ENCODE data around the gene FAIM2. TPM values are rescaled to one million over a fixed set of nuclear protein-coding genes. Genes with fewer than 3 reads are reported as not detected.

The FAIM2 gene
- total RNA-seq, 1 experiment from 2014 or later: 0.09 TPM

DNA sequence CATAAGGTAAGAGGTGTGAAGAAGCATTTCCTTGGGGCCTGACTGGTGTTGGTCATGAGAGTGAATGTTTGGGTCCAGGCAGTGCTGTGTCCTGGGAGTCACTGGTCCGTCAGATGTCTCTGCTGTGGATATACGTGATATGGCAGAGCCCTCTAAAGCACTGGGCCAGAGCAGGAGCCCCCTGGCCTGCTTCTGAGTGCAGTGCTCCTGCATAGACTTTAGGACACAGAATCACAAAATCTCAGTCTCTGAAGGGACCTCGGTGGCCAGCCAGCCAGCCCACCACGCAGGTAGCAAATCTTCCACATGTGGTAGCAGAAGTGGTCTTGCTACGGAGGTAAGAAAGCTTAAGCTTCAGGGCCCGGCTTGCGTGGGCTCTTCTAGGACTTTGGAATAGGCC, 28.3 kb upstream of the FAIM2 start:
- no peaks in the 10 kb centered on the region for H3K27me3 ChIP-seq (replicated peaks; ENCODE audit: control insufficient read depth, insufficient read depth, low read length)
- no peaks in the 10 kb centered on the region for H3K36me3 ChIP-seq (ENCODE audit: control insufficient read depth, insufficient read depth, low read length)
- no TSS peak for BruUV-seq (replicated peaks)
- no peaks in the 10 kb centered on the region for H3K4me1 ChIP-seq
- Mint-ChIP-seq H3K27ac (ENCODE audit: unreplicated experiment) (no peak overlapping the region), H3K4me3 (ENCODE audit: unreplicated experiment) (no peak overlapping the region), H3K27me3 (ENCODE audit: insufficient read depth, unreplicated experiment) (no peaks in the 10 kb centered on the region), H3K36me3 (ENCODE audit: insufficient read depth, unreplicated experiment) (no peaks in the 10 kb centered on the region), H3K4me1 (ENCODE audit: low read depth, unreplicated experiment) (no peaks in the 10 kb centered on the region), H3K9me3 (ENCODE audit: unreplicated experiment) (no peaks in the 10 kb centered on the region)
- H3K9me3 ChIP-seq: no peaks in the 10 kb centered on the region
- TF ChIP-seq, protein P1, sequence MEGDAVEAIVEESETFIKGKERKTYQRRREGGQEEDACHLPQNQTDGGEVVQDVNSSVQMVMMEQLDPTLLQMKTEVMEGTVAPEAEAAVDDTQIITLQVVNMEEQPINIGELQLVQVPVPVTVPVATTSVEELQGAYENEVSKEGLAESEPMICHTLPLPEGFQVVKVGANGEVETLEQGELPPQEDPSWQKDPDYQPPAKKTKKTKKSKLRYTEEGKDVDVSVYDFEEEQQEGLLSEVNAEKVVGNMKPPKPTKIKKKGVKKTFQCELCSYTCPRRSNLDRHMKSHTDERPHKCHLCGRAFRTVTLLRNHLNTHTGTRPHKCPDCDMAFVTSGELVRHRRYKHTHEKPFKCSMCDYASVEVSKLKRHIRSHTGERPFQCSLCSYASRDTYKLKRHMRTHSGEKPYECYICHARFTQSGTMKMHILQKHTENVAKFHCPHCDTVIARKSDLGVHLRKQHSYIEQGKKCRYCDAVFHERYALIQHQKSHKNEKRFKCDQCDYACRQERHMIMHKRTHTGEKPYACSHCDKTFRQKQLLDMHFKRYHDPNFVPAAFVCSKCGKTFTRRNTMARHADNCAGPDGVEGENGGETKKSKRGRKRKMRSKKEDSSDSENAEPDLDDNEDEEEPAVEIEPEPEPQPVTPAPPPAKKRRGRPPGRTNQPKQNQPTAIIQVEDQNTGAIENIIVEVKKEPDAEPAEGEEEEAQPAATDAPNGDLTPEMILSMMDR (IDR thresholded peaks at IDR 0.05; ENCODE audit: insufficient read depth in 1 of 2, low read depth in 1 of 2, low read length in 1 of 2, severe bottlenecking in 1 of 2, unreplicated experiment in 1 of 2): no peak
- no peak overlapping the region for H3K4me3 ChIP-seq (ENCODE audit: low read depth, low read length)
- intact Hi-C loops (cut with micrococcal nuclease; ENCODE audit: unreplicated experiment): no loop called here
- ChIA-PET POLR2A (no interaction called here), CTCF (interaction anchor here (0.6 to 1.0 kb wide), 2 partner anchors 8 to 35 kb away, joined by 3 to 6 read pairs; no protein-coding TSS in a partner anchor)
- no peak for DNase-seq

DNA sequence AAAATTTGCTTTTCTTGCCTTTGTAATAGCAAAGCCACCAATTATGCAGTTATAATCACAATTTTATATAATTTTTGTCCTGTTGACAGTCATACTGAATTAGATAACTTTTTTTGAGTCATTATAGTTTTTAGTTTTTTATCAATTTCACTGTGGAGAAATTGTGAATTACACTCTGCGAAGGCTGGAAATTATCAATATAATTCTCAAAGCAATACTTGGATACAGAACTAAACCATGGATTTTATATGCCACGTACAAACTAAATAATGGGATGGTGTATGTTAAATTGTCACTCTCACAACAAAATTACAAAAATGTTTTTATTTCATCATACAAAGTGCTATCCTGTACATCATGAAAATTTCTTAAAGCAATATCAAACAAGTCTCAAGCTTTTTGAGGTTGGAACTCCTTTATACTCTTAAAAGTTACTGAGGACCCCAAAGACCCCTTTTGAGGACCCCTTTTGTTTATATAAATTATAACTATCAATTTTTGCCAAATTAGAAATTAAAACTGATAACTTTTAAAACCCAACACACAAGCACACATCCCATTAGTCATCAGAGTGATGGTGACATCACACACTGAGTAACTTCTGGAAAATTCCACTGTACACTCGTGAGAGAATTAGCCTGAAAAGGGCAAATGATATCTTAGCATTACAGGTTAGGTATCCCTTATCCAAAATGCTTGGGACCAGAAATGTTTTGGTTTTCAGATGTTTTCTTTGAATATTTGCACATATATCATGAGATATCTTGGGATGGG, 27.0 kb upstream of the FAIM2 start:
- intact Hi-C loops (cut with micrococcal nuclease; ENCODE audit: unreplicated experiment): no loop called here
- no peaks in the 10 kb centered on the region for H3K36me3 ChIP-seq (ENCODE audit: control insufficient read depth, insufficient read depth, low read length)
- Mint-ChIP-seq H3K36me3 (ENCODE audit: insufficient read depth, unreplicated experiment) (no peaks in the 10 kb centered on the region), H3K27me3 (ENCODE audit: insufficient read depth, unreplicated experiment) (no peaks in the 10 kb centered on the region), H3K9me3 (ENCODE audit: unreplicated experiment) (no peaks in the 10 kb centered on the region), H3K4me1 (ENCODE audit: low read depth, unreplicated experiment) (no peaks in the 10 kb centered on the region), H3K27ac (ENCODE audit: unreplicated experiment) (no peak overlapping the region), H3K4me3 (ENCODE audit: unreplicated experiment) (no peak overlapping the region)
- H3K27me3 ChIP-seq (replicated peaks; ENCODE audit: control insufficient read depth, insufficient read depth, low read length): no peaks in the 10 kb centered on the region
- TF ChIP-seq, protein P1 (IDR thresholded peaks at IDR 0.05; ENCODE audit: insufficient read depth in 1 of 2, low read depth in 1 of 2, low read length in 1 of 2, severe bottlenecking in 1 of 2, unreplicated experiment in 1 of 2): no peak
- H3K9me3 ChIP-seq: no peaks in the 10 kb centered on the region
- CTCF ChIA-PET: no interaction called here
- no peak for DNase-seq
- POLR2A ChIA-PET: no interaction called here
- H3K4me3 ChIP-seq (ENCODE audit: low read depth, low read length): no peak overlapping the region
- BruUV-seq (replicated peaks): no TSS peak
- H3K4me1 ChIP-seq: no peaks in the 10 kb centered on the region

DNA sequence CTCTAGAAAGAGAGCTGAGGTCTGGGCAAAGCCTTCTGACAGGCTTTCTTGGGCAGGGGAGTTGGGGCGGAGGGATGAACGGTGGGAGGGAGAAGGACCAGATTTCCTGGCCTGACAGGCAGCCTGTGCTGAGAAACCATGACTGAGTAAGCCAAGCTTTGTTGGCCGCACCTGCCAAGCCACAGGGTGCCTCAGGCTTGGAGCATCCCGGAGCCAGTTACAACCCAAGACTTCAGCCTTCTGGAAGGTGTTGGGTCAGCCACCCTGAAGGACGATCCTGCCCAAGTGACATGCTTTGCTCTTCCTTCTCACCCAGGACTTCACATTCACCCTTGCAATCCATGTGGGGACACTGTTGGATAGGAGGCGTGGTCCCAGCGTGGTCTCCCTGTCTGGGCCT, 25.9 kb upstream of the FAIM2 start:
- POLR2A ChIA-PET: no interaction called here
- Histone ChIP-seq H3K27me3 (replicated peaks; ENCODE audit: control insufficient read depth, insufficient read depth, low read length) (no peaks in the 10 kb centered on the region), H3K4me1 (no peaks in the 10 kb centered on the region), H3K9me3 (no peaks in the 10 kb centered on the region), H3K4me3 (ENCODE audit: low read depth, low read length) (no peak overlapping the region), H3K36me3 (ENCODE audit: control insufficient read depth, insufficient read depth, low read length) (no peaks in the 10 kb centered on the region)
- no TSS peak for BruUV-seq (replicated peaks)
- Mint-ChIP-seq H3K36me3 (ENCODE audit: insufficient read depth, unreplicated experiment) (no peaks in the 10 kb centered on the region), H3K9me3 (ENCODE audit: unreplicated experiment) (no peaks in the 10 kb centered on the region), H3K27me3 (ENCODE audit: insufficient read depth, unreplicated experiment) (no peaks in the 10 kb centered on the region), H3K4me1 (ENCODE audit: low read depth, unreplicated experiment) (no peaks in the 10 kb centered on the region), H3K27ac (ENCODE audit: unreplicated experiment) (no peak overlapping the region), H3K4me3 (ENCODE audit: unreplicated experiment) (no peak overlapping the region)
- intact Hi-C loops (cut with micrococcal nuclease; ENCODE audit: unreplicated experiment): no loop called here
- CTCF ChIA-PET: interaction anchor here (0.5 kb wide), 1 partner anchor 84 kb away, joined by 8 read pairs; no protein-coding TSS in a partner anchor
- DNase-seq: no peak
- TF ChIP-seq, protein P1 (IDR thresholded peaks at IDR 0.05; ENCODE audit: insufficient read depth in 1 of 2, low read depth in 1 of 2, low read length in 1 of 2, severe bottlenecking in 1 of 2, unreplicated experiment in 1 of 2): no peak

All from Caco-2 (cell line).